Femur (tissue), 1 donor: ENCODE data around the gene SUZ12.
"Not testable (repeated sequence)": the region's sequence is repeated elsewhere in the genome, so short reads cannot be mapped to it uniquely, and the experiment has no call there.

ENCODE experiments used
- DNase-seq: peaks from one replicate; pipeline ENCODE4 v3.0.0-alpha.2; 2017

Gene SUZ12

DNA sequence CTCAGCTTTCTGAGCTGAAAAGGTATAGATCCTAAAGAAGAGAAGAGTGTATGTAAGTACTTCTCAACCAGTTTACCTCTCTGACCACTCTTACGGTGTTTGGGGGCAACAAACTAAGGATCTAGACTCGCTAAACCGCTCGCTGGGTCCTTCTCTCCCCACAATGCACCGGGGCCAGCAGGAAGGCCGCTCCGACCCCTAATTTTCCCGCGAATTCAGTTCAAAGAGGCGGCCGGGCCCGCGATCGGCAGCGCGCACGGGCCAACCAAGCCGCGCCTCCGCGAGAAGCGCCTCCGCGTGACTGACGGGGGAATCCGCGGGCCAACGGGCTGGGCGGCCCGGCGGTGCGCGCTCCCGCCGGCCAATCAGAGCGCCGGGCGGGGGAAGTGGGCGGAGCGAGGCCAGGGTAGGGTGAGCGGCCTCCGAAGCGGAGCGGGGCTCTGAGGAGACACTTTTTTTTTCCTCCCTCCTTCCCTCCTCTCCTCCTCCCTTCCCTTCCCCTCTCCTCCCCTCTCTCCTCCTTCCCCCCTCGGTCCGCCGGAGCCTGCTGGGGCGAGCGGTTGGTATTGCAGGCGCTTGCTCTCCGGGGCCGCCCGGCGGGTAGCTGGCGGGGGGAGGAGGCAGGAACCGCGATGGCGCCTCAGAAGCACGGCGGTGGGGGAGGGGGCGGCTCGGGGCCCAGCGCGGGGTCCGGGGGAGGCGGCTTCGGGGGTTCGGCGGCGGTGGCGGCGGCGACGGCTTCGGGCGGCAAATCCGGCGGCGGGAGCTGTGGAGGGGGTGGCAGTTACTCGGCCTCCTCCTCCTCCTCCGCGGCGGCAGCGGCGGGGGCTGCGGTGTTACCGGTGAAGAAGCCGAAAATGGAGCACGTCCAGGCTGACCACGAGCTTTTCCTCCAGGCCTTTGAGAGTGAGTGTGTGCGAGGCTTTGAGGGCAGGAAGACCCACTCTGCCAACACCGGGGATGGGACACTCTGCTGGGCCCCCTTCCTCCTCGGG, at the start of gene SUZ12:
TSS of gene SUZ12 (plus strand) at position 393 of the 995 bp plus-strand sequence. CDS start at position 633, 240 bp downstream.
- DNase-seq, result peak; percentile 92

- DNase-seq, result no peak
These were observed 48.7 kb upstream of the SUZ12 start for GRCh38 chr17:31888124-31888523.

DNA sequence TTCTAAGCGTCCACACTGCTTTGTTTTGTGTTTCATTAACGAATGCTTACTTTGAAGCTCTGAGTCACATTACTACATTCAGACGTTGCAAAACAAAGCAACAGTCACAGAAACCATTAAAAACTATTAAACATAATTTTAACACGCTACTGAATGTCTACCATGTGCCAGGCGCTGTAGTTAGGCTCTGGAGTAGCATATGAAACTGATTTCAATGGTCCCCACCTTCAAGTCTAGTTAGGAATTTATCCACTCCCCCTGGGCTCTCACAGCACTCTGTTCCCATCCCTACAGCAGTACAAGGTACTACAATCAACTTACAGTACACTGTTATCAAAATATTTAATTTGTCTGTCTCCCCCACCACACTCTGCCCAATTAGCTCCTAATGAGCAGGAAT, 35.9 kb upstream of the SUZ12 start:
- DNase-seq, result no peak

GRCh38 chr17:31902693-31903092, 34.1 kb upstream of the SUZ12 start:
- no peak for DNase-seq

DNA sequence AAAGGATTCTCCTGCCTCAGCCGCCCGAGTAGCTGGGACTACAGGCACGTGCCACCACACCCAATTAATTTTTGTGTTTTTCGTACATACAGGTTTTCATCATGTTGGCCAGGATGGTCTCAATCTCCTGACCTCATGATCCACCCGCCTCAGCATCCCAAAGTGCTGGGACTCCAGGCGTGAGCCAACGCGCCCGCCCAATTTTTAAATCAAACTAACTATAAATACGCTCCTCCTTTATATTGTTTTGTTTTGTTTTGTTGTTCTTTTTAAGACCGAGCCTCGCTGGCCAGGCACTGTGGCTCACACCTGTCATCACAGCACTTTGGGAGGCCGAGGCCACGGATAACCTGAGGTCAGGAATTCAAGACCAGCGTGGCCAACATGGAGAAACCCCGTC, 33.4 kb upstream of the SUZ12 start:
- DNase-seq, result no peak

DNA sequence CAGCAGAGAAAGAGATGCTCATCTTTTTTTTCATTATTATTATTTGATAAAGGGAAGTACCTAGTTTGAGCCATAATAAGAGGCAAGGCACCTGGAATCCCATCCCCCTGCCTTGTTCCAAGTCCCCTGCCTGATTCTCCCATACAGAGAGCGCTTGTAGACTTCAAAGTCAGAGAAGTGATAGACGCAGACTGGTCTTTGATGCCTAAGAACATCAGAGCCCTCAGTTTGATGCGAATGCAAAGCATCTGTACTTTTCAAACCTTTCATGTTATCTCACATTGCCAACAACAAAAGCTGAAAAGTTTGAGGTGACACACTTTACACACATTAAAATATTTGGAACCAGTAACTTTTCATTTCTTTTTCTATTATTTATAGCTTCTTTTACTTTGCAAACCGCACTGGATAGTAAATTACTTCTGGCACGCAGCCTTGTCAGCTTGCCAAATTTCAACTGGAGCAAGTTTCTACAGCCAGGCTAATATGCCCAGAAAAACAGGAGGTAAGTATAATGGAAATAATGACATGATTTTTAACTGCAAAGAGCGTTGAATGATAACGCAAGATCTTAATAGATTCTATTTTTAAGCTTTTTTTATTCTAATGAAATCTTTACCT, 29.4 kb upstream of the SUZ12 start:
- DNase-seq, result peak; percentile 73

- no peak for DNase-seq
These were observed 28.4 kb upstream of the SUZ12 start for GRCh38 chr17:31908386-31908785.

- DNase-seq, result not testable (repeated sequence)
These were observed 24.1 kb upstream of the SUZ12 start for GRCh38 chr17:31912705-31913104.

GRCh38 chr17:31915456-31916100, 21.2 kb upstream of the SUZ12 start:
- DNase-seq, result no peak

- no peak for DNase-seq
These were observed 20.2 kb upstream of the SUZ12 start for GRCh38 chr17:31916491-31917064.

DNA sequence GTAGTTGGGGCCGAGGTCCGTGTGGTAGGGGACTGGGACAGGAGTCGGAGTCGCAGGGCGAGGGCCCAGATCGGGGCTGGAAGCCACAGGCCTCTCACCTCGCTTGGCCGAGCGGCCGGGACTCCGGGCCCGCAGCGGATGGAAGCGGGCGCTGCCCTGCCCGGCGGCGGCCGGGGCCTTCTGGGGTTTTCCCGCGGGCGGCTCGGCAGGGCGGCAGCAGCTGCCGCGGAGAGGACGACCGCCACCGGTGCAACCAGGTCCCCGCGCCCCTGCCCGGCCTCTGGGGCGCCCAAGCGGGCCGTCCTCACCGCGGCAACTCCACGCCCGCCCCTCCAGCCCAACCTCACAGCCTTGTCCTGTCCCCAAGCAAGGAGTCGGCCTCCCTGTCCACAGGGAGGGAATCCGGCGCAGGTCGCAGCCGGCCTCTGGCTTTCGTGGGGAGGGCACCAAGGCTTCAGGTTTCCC, 19.7 kb upstream of the SUZ12 start:
- no peak for DNase-seq

DNA sequence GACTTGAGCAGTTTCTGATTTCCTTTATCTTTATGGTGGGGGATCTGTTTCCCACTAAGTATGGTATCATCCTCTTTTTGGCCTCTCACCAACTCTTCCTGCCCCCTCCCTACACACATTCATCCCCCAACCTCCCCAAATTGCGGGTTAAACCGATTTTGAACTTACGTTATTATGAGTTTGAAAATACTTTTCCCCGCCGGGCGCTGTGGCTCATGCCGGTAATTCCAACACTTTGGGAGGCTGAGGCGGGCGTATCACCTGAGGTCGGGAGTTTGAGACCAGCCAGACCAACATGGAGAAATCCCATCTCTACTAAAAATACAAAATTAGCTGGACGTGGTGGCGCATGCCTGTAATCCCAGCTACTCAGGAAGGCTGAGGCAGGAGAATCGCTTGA, 19.1 kb upstream of the SUZ12 start:
- not testable (repeated sequence) for DNase-seq

DNA sequence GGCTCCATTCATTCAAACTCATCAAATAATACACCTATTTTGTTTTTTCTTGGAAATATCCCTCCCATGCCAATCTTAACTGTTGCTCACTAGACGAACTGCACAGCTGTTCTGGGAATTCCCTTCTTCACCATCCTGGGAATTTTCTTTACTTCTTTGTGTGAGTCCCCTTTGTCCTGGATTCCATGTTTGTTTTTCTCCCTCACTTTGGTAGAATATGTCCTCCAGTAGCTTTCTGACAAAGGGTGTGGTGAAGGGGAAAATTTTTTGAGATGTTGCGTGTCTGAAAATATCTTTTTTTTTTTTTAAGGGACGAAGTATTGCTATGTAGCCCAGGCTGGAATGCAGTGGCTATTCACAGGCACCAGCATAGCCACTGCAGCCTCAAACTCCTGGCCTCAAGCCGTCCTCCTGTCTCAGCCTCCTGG, 18.1 kb upstream of the SUZ12 start:
- DNase-seq, result no peak

DNA sequence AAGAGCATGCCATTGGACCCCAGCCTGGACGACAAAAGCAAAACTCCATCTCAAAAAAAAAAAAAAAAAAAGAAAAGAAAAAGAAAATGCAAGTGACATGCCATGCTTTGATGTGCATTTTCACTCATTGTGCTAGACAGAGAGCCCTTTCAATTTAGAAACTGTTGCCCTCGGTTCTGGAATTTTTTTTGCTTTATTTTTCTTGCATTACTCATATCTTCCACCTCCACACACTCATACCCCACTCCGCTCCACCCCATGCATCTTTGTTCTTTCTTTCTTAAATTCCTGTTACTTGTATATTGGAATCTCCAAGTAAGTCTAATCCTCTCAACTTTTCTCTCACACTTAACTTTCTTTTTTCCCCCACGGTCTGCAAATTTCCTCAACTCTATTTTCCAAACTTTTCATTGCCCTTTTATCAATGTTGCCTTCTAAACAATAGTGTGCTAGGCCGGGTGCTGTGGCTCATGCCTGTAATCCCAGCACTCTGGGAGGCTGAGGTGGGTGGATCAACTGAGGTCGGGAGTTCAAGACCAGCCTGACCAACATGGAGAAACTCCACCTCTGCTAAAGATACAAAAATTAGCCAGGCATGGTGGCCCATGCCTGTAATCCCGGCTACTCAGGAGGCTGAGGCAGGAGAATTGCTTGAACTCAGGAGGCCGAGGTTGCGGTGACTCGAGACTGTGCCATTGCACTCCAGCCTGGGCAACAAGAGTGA, 16.8 kb upstream of the SUZ12 start:
- no peak for DNase-seq

DNA sequence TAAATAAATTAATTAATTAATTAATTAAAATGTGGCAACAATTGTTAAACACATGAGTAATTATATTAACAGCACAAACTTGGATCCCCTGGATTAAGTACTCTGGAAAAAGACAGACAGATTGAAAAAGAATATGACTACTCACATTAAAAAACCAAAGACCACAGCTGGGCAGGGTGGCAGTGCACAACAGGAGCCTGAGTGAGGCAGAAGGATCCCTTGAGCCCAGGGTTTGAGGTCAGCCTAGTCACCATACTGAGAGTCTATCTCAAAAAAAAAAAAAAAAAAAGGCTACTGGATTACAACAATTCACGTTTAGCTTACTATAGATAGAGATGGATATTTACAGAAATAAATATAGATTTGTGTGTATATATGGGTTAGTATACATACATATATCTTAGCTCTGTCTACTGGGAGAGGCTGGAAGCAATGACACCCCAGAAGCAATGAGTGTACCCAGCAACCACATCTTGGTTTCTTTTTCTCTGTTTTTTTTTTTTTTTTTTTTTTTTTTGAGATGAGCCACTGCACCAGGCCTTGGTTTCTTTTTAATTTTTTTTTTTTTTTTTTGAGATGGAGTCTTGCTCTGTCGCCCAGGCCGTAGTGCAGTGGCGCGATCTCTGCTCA, 10.6 kb upstream of the SUZ12 start:
- no peak for DNase-seq

DNA sequence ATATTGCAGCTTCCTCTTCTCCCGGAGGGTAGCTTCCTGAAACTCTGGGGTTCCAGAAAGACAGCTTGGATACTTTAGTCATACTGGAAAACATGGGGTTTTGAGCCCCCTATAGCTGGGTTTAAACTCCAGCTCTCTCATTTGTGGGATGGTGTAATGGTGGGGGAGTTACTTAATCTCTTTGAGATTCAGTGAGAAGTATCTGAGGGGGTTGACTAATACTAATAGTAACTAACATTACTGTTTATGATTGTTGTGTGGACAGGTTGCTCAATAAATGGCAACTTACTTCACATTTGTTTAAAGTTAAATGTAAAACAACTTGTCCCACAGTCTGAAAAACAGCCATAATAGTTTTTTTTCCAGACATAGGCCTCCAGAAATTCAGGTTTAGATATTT, 5.1 kb upstream of the SUZ12 start:
- no peak for DNase-seq

DNA sequence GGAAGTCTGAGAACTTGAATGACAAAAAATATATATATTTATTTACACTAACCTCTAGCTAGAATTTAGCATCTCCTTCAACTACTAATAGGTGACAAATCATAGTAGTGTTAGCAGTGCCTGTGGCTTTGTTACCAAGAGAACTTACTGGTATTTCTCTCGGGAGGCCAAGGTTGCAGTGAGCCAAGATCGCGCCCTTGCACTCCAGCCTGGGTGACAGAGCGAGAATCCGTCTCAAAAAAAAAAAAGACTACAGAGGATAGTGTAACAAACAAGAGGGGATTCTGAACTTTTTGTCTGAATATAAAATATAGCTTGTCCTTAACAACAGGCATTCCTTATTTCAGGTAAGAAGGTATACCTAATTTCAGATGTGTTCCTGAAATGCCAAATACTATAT, 1.3 kb upstream of the SUZ12 start:
- no peak for DNase-seq

GRCh38 chr17:31937926-31938641, 1.3 kb downstream of the SUZ12 start:
- DNase-seq, result not testable (repeated sequence)

DNA sequence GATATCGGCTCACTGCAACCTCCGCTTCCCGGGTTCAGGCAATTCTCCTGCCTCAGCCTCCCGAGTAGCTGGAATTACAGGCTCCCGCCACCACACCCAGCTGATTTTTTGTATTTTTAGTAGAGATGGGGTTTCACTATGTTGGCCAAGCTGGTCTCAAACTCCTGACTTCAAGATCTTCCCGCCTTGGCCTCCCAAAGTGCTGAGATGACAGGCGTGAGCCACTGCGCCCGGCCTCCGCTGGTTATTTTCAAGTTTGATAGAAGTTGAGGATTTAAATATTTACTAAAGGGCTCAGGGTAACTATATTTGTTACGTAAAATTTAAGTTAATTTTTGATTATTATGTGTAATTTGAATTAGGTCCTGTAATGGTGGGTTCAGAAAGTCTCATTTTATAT, 5.1 kb downstream of the SUZ12 start:
- DNase-seq, result not testable (repeated sequence)

DNA sequence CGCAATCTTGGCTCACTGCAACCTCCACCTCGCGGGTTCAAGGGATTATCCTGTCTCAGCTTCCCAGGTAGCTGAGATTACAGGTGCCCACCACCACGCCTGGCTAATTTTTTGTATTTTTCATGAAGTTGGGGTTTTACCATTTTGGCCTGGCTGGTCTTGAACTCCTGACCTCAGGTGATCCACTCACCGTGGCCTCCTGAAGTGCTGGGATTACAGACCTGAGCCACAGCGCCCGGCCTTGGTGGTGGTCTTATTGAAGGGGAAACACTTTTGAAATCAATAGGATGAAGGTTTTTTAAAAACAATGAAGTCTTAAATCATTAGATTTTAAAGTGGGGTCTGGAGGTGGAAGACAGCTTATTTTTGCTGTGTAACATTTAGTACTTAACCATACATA, 5.6 kb downstream of the SUZ12 start:
- DNase-seq, result not testable (repeated sequence)

GRCh38 chr17:31951953-31952352, 15.1 kb downstream of the SUZ12 start:
- DNase-seq, result not testable (repeated sequence)
